Peyer's patch (tissue), 4 donors: Measurements from ENCODE around the gene DIPK2B.

Experiments
- POLR2A ChIP-seq, 2 donors: fragments of 450-650 bp; IDR thresholded peaks; one replicate each; pipeline ENCODE4 v1.5.1; 2017; ENCODE audit warnings: antibody characterized with exemption in 2 of 2, mild to moderate bottlenecking in 2 of 2, moderate library complexity in 2 of 2
- TF ChIP-seq, protein P1 (sequence below), 6 experiments: fragments of 450-650 bp in 4 of 6; fragments of 200-600 bp in 2 of 6; sonication (generic) in 1 of 6; IDR thresholded peaks; one replicate each; pipeline ENCODE4 v1.5.1; 2017 to 2019; ENCODE audit warnings: antibody characterized with exemption in 6 of 6, mild to moderate bottlenecking in 3 of 6, moderate library complexity in 1 of 6

DNA sequence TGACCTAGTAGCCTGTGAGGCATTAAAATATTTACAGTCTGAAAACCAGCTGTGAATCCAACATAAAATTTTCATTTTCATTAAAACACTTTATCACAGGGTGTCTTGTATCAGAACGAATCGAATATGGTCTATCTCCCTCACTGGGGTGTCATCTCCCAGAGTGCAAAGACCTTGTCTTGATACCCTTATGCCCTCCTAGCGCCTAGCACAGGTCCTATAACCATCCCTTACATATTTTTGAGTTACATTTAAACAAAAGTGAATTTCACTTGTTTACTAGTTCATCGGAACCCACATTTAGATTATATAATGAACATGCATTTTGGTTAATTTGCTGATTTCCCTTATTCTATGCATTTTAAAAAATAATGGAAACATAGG is 14.0 kb downstream of the DIPK2B start:
- TF ChIP-seq, protein P1, sequence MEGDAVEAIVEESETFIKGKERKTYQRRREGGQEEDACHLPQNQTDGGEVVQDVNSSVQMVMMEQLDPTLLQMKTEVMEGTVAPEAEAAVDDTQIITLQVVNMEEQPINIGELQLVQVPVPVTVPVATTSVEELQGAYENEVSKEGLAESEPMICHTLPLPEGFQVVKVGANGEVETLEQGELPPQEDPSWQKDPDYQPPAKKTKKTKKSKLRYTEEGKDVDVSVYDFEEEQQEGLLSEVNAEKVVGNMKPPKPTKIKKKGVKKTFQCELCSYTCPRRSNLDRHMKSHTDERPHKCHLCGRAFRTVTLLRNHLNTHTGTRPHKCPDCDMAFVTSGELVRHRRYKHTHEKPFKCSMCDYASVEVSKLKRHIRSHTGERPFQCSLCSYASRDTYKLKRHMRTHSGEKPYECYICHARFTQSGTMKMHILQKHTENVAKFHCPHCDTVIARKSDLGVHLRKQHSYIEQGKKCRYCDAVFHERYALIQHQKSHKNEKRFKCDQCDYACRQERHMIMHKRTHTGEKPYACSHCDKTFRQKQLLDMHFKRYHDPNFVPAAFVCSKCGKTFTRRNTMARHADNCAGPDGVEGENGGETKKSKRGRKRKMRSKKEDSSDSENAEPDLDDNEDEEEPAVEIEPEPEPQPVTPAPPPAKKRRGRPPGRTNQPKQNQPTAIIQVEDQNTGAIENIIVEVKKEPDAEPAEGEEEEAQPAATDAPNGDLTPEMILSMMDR (IDR thresholded peaks at IDR 0.05) = no peak
- no peak for TF ChIP-seq POLR2A (IDR thresholded peaks at IDR 0.05)
